ENCODE results near the gene SNX5.
A peak's percentile ranks its signal among the peaks of the same experiment; 100 is the strongest.
"Not testable (repeated sequence)": the region's sequence is repeated elsewhere in the genome, so short reads cannot be mapped to it uniquely, and the experiment has no call there.

The SNX5 gene

DNA sequence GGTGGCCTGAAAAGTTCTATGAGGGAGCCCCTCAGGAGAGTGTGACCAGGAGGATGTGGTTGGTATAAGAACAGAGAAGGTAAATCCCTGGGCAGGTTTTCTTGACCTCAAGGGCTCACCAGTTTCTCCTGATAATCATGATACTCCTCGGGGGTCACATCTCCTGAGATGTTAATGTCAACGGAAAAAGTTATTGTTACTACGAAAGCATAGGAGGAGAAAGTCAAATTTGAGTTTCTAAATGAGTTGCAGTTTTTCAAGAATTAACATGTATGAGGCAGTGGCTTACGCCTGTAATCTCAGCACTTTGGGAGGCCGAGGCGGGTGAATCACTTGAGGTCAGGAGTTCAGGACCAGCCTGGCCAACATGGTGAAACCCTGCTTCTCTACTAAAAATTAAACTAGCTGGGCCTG lies 23.6 kb upstream of the SNX5 start:
- peak; percentile 50 for DNase-seq

DNA sequence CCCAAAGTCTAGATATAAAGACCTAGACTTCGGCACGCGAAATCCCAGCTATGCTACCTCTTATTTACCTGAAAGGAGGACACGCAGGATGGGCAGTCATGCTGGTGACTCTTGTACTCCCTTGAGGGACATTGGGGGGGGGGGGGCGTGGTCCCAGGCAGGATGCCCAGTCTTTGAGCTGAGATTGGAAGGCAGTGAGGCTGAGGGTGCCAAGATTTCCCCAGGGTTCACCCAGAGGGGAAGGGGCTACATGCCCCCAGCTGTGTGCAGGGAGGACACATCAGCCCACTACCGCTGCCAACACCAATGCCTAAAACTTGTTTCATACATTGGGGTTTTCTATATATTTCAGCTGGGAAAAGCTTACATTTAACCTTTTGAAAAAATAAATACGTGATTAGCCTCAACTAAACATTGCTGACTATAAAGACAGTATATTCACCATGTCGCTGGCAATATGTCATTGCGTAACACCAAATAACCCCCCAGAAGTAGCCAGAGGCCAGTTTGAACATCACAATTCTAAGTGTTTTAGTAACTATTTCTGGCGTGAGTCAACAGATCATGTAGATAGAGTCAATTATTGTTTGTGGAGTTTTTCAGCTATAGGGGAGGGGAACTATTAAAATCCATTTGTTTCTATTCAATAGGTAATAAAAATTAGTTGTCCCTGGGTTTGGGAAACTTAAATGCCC lies 21.8 kb upstream of the SNX5 start:
- no peak for DNase-seq

DNA sequence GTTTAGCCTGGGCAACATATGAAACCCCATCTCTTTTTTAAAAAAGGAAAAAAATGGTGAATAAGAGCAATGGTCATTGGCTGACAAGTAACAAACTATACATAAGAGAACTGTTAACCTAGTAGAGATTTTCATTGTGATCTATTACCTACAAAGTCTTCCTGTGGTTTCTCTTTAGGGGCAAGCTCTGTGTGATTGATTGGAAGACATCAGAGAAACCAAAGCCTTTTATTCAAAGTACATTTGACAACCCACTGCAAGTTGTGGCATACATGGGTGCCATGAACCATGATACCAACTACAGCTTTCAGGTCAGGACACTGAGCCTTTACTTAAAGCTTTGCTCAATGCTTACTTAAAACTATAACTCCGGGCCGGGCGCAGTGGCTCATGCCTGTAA lies 19.4 kb upstream of the SNX5 start:
- no peak for DNase-seq

DNA sequence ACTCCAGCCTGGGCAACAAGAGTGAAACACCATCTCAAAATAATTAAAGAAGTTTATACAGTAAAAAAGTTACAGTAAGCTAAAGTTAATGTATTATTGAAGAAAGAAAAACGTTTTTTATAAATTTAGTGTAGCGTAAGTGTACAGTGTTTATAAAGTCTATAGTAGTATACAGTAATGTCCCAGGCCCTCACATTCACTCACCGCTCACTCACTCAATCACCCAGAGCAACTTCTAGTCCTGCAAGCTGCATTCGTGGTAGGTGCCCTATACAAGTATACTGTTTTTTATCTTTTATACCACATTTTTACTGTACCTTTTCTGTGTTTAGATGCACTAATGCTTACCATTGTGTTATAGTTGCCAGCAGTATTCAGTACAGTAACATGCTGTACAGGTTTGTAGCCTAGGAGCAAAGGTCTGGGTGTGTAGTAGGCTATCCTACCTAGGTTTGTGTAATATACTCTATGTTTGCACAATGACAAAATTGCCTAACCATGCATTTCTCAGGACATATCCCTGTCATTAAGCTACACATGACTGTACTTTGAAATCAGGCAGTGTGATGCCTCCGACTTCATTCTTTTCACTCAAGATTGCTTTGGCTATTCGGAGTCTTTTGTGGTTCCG lies 16.9 kb upstream of the SNX5 start:
- DNase-seq, result no peak

DNA sequence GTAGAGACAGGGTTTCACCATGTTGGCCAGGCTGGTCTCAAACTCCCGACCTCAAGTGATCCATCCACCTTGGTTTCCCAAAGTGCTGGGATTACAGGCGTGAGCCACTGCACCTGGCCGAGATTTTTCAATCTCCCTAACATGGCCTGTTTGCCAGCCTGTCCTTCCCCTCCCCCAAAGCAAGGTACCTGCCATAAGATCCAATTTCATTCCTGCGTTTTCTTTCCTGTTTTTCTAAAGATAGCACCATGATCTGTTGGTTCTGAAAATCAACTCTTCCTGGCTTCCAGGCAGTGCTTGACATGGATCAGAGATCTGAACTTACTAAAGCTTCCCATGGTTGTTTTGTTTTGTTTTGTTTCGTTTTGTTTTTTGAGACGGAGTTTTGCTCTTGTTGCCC lies 7.7 kb upstream of the SNX5 start:
- no peak for DNase-seq

DNA sequence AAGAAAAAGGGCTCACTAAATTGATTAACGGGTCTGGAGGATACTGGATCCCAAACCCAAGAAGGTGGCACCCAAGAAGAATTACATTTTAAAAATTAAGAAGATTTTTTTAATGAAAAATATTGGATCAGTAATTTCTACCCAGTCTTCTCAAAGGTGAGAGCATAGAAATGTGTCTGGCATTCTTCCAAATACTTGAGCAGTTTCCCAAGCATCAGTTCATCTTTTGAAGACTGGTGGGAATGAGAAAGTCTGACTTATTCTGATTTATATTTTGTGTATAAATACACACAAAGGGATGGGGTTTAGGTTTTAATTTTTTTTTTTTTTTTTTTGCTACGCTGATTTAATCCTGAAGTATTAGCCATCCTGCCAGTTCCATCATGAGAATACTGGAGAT lies 3.5 kb upstream of the SNX5 start:
- DNase-seq, result no peak

DNA sequence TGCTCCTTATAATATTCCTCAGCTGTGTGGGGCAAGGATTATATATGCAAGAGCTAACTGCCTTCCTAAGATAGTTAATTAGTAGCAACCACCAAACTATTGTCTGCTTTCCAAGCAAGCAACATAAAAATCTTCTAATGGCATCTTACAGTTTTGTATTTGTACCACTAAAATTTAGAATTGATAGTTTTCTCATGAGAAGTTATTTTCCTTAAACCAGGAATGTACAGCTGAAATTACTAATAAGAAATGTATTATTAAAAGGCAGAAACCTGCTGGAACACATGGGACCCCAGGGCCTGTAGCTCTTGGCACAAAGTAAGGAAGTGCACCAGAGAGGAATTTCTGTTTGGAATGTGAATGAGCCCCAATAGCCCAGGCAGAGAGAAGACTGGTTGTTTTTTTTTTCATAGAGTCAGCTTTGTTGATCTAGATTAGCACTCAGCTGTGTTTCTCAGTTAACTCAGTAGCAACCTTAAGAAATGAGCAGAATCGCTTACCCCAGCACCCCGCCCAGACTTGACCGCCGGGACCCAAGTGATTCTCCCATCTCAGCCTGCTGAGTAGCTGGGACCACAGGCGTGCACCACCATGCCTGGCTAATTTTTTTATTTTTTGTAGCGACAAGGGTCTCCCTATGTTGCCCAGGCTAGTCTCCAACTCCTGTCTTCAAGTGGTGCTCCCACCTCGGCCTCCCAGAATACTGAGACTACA lies 2.9 kb upstream of the SNX5 start:
- DNase-seq, result no peak

DNA sequence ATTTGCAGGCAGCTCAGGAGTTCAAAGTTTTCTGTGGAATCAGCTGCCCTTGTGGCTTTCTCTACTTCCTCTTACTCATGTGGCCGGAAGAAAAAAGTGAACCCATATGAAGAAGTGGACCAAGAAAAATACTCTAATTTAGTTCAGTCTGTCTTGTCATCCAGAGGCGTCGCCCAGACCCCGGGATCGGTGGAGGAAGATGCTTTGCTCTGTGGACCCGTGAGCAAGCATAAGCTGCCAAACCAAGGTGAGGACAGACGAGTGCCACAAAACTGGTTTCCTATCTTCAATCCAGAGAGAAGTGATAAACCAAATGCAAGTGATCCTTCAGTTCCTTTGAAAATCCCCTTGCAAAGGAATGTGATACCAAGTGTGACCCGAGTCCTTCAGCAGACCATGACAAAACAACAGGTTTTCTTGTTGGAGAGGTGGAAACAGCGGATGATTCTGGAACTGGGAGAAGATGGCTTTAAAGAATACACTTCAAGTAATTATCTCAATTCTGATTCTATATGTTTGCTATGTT lies 1.4 kb upstream of the SNX5 start:
- peak; percentile 22 for DNase-seq

DNA sequence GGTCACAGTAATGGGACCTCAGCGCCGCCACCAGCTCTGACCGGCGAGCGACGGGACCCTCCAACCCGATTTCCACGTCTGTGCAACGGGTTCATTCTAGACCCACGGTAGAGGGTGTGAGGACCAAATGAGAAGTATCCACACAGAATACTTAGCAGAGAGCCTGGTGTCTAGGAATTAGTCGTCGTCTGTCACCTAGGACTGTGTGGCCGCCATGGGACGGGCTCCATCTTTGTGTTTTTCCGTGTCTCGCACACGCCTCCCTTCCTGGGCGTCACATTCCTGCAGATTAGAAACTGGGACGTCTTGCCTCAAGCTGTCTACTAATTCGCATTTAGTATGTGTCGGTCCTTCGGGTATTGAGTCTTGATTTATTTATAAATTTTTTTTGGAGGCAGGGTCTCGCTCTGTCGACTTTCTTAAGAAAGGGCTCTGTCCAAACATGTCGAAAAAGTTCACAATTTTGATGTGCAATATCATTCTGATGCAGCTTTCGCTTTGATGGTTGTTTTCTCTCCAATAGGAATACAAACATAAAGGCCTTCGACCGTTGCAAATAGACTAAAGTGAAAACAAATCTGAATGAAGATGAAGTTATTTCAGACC lies 787 bp upstream of the SNX5 start:
- DNase-seq, result peak; percentile 45

DNA sequence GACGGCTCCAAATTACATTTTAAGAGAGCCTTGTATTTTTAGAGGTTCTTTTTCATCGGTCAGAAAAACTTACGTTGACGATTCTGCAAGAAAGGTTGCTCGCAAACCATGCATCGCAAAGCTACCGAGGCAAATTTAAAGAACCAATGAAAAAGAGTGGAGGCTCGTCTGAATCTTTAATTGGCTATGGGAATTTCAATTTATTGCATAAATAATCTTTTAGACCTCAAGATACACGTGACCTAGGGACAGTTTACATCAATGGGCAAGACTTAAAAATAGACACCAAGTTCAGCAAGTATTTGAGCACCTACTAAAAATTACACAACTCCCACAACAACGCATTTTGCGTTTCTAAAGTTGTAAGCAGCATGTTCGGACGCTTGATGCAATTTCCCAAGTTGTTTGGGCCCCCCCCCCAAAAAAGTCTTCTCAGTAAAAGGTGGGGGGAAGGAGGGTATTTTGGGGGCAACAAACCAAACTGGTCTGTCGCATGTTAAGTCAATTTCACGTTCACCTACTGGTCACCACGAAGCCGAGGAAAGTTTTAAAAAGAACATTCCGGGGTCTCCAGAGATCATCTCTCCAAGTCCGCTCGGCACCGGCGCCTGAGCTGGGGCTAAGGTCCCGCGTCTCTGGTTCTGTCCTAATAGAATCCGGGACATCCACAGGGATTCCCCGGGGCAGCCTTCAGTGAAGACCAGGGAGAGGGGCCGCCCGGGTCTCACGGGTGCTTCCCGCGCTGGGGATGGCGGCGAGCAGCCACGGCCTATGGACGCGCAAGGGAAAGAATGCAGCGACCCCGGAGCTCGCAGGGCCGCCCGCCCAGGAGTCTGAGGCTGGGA lies 851 bp downstream of the SNX5 start:
- peak; percentile 12 for DNase-seq

DNA sequence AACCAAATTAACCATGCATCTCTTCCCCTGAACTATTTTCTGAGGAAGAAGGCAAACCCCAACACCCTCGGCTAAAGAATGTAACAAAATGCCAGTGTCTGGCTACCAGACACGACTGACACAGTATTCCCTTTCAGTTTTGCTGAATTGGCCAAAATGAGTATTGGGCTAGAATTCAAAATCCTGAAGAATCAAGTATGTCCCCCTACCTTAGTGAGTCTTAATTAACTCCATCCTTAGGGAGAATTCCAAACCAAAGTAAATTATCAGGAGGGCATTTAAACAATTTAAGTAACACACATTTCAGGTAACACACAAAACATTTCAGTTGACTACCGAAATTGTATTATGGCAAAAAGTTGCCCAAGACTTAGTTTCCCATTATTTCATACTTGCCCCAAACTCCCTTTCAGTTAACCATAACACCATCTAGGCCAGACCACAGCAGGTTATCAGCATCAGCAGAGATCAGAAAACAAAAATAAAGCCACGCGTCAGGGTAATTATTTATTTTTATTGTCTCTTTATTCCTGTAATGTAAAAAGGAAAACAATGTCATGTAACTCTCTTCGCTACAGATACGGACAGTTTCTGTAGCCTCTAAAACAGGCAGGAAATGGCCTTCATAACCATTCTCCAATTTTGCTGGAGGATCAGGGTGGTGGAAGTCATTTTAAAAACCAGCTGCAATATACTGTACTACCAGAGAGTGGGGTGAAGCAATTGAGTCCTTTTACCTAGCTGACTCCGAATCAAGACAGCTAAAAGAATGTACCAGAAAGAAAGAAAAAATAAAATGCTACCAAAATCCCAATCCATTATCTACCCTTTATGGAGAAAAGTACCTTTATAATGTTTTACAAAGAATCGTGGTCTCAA lies 1.9 kb downstream of the SNX5 start:
- peak; percentile 10 for DNase-seq

DNA sequence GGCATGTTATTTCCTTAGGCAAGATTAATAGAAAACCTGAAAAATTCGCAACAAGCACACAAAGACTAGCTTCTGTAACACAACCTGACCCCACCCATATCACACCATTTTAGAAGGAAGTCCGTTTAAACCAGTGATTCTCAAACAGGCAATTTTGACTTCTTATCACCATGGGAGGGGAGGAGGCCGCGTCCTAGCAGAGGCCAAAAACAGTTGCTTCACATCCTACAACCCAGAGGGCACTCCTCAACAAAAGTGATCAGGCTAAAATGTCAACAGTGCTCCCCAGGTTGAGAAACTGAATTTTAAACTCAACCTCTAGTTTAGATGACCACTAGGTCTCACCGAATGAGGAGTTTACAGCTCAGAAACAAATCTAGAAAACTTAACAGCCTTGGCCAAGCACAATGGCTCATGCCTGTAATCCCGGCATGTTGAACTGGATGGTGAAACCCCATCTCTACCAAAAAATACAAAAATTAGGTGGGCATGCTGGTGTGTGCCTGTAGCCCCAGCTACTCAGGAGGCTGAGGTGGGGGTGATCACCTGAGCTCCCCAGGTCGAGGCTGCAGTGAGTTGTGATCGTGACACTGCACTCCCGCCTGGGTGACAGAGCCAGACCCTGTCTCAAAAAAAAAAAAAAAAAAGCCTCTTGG lies 3.4 kb downstream of the SNX5 start:
- no peak for DNase-seq

DNA sequence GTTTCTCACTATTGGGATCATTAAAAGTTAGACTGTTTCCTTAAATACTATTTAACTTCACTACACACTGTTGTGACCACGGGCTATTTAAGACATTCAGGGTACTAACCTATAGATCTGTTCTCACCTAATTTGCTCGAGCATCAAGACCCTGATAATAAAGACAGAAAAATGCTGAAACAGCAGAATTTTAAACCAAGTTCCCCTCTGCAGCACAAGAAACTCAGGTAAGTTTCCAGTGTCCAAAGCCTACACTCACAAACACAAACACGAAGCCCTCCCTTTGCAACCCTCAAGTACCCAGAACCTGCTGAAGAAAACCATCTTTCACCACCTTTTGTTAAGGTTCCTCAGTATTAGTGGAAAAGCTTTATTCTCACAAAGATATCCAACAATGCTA lies 4.0 kb downstream of the SNX5 start:
- no peak for DNase-seq

DNA sequence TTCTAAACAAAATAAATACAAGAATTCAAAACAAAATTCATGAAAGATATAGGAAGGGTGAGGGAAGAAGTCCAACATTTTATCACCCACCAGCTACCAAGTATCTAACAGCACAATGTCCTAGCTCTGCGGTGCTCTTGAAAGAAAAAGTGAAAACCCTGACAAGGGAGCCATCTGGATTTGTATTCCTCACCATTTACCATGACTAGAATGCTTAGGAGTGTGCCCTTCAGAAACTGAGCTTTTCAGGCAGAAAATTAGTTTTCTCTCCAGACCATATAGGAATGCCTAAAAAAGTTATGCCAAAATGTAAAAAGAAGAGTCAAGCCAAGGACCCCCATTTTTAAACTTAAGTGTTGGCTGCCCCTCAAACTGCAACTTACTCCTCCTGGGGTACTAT lies 4.5 kb downstream of the SNX5 start:
- DNase-seq, result no peak

DNA sequence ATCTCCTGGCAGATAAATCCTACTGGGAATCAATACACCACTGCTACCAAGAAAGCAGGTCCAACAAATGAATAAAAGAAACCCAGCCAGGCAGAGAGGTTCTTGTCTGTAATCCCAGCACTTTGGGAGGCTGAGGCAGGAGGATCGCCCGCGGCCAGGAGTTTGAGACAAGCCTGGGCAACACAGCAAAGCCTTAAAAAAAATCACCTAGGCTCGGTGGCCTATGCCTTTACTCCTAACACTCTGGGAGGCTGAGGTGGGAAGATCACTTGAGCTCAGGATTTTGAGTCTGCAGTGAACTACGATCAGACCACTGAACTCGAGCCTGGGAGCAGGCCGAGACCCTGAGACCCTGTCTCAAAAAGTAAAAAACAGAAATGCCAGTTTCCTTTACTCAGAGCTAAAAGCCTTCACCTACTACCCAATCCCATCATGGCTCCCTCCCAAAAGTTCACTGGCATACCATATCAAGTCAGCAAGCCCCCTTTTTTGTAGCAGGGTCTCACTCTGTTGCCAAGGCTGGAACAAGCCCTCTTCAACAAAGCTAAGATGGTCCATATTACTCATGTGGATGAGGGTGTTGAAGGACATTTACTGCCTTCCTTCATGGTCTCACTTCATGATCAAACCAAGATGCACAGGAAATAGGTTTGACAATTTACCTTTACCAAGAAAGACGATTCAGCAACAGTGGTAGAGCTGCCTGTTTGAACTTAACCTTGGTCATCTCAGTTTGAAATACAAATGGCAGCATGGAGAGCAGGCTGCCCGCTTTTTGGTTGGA lies 5.3 kb downstream of the SNX5 start:
- DNase-seq, result no peak

DNA sequence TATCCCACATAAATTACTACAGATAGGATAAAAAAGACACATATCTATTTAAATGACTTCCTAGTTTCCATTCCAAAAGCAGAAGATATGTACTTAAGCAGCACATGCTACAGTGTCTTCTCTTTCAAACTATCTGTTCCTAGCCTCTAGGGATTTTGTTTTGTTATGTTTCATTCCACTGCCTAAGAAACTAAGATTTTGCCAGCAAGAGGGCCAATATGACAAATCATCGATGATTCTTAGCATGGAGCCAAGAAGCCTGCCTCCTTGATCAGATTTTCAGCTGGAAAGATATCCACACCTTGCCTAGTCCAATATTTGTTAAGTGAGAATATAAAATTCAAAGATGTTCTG lies 7.0 kb downstream of the SNX5 start:
- DNase-seq, result no peak

DNA sequence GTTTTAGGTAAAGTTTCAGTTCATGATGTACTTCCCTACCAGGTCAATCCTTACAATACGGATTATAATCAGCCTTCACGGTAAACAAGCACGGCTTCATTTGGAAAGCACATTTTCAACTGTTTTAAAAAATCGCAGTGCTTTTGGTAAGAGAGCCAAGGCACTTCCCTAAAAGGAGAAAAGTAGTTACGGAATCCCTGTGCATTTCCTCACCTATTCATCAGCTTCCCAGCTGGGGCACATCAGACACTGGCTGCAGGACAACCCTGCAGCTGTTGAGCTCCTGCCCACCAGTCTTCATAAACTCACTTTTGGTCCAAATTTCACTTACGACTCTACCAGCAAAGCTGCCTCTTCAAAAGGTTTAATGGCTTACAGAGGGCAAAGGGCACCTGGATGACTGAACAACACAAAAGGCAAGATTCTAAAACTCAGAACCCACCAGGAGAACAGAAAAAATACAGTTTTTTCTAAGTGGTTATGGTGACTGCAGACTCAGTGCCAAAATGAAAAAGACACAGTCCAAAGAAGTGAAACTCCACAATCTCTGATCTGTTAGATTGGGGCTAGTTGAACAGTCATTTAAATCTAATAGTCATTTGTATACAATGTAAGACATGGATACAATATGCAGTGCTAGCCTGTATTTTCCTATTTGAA lies 7.5 kb downstream of the SNX5 start:
- no peak for DNase-seq

DNA sequence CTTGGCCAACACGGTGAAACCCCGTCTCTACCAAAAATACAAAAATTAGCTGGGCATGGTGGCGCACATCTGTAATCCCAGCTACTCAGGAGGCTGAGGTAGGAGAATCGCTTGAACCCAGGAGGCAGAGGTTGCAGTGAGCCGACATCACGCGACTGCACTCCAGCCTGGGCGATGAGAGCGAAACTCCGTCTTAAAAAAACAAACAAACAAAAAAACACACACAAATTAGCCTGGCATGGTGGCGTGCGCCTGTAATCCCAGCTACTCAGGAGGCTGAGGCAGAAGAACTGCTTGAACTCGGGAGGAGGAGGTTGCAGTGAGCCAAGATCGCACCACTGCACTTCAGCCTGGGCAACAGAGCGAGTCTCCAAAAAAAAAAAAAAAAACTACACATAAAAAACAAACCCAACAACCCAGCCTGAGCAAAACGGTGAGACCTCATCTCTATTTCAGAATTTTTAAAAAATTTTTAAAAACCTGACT lies 8.2 kb downstream of the SNX5 start:
- not testable (repeated sequence) for DNase-seq

DNA sequence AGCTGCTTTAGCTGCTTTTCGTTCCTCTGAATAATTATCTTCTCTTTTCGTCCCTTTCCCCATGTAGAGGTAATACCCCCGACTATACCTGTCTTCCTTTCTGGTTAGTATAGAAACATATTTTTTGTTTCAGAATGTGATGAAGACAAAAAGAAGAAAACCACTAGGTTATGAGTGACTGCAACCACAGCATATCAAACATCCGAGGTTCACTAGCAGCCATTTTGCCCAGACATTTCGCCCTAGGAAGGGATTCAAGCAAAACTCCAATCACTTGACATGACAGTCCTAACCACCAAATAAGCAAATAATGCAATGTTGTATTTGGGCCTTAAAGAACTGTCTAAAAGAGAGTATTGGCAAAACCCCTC lies 9.4 kb downstream of the SNX5 start:
- DNase-seq, result no peak
